Epithelial cell of esophagus (primary cell): ENCODE measurements around the gene FAS.
A peak's percentile ranks its signal among the peaks of the same experiment; 100 is the strongest.

Source experiments
- DNase-seq: peaks from one replicate; pipeline ENCODE4 v3.0.0; 2010; ENCODE audit warnings: low read depth
- H3K4me3 ChIP-seq: 2 replicates; pipeline ENCODE4 v1.5.1; 2011; ENCODE audit warnings: mild to moderate bottlenecking, low read length, control low read depth
- CTCF ChIP-seq: IDR thresholded peaks from 2 replicates; pipeline ENCODE4 v1.5.1; 2011; ENCODE audit warnings: low read depth, mild to moderate bottlenecking, low read length, control low read depth, inconsistent platforms; ENCODE audit not compliant: insufficient read depth; ENCODE audit errors: missing control alignments

The FAS gene

DNA sequence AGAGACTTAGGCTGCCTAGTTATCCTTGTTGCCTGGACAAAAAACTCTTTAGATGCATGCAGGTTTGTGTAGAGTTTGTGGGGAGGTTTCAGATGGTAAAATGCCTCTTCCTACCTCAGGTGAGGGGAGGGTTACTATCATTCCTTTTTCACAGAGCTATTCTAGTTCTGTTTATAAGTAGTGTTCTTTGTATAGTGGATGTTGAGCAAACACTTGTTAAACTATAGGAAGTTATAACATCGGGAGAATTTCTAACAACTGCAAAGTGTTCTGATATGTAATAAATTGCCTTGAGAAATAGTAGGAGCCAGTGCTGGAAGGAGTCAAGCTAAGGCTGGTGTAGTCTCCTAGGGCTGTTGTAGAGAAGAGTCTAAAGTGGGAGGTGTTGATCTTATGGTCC lies 6.7 kb upstream of the FAS start:
- no peak for DNase-seq
- H3K4me3 ChIP-seq, result no peak overlapping the region
- no peak for TF ChIP-seq CTCF

DNA sequence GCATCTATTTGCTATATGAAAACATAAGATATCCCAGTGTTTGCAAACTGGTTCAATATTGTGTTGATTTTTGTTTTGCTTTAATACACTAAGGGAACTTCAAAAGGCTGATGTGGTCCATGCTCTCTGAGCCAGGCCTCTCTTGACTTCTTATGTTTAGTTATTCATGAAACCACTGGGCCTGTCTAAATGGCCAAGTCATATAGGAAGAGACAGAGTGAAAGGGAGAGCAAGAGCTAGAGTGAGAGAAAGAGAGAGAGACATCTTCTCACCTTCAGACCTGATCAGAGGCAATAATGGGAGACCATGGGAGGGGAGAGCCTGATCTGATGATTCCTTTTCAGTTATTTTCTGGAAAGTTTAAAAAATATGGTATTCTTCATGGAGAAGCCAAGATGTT lies 6.1 kb upstream of the FAS start:
- DNase-seq, result no peak
- TF ChIP-seq CTCF, result no peak
- no peak overlapping the region for H3K4me3 ChIP-seq

DNA sequence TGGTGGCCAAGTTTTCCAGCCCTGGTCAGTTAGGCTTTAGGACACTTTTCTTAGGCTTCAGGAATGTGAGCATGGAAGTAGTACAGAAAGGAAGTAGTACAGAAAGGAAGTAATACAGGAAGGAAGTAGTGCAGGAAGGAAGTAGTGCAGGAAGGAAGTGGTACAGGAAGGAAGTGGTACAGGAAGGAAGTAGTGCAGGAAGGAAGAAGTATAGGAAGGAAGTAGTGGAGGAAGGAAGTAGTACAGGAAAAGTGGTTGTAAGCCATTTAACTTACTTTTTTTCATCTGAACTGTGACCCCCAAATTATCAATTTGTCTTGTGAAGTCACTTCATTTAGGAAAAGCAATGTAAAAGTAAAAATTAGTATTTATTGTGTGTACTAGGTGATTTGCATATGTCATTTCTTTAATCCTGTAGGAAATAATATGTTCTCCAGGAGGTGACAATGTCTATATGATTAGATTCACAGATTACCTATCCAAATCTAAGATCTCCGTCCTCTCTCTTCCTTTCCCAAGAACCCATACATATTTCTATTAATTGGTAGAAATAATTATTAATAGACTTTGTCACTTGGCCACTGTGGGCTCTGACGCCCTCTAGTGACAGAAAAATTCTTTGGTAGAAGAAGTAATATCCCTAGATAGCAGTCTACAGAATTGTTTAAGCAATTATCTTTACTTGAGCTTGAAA lies 3.9 kb upstream of the FAS start:
- DNase-seq, result peak; percentile 60
- H3K4me3 ChIP-seq, result no peak overlapping the region
- peak; percentile 71 for TF ChIP-seq CTCF

DNA sequence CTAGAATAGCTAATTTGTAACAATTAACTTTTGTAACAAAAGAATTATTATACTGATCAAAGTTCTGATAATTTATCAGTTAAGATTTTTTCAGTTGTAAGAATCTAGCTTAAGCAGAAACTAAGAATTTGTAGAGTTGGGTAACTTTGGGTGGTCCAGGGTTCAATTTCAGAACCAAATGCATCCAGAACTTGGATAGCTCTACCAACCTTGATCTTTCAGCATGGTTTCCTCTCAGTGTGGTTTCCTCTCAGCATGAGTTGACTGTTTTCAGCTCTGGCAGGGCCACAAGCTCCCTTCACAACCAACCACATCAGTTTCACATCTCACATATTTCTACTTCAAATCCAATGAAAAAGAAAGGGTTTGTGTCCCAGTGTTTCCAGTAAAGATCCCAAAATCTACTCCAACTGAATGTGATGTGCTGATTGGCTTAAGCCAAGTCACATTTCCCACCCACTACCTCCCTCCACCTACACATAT lies 3.3 kb upstream of the FAS start:
- no peak overlapping the region for H3K4me3 ChIP-seq
- no peak for DNase-seq
- TF ChIP-seq CTCF, result no peak

DNA sequence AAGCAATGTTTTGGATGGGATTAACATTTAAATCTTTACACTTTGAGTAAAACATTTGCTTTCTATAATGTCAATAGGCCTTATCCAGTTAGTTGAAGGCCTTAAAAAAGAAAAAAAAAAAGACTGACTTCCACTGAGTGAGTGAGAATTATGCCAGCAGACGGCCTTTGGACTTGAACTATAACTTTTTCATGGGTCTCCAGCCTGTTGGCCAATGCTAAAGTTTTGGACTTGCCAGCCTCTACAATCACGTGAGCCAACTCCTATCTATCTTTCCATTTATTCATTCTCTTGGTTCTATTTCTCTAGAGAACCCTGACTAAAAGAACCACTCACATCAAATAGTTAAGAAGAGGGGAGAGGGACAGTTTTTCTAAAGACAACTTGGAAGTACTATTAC lies 2.8 kb upstream of the FAS start:
- no peak for TF ChIP-seq CTCF
- no peak for DNase-seq
- no peak overlapping the region for H3K4me3 ChIP-seq

DNA sequence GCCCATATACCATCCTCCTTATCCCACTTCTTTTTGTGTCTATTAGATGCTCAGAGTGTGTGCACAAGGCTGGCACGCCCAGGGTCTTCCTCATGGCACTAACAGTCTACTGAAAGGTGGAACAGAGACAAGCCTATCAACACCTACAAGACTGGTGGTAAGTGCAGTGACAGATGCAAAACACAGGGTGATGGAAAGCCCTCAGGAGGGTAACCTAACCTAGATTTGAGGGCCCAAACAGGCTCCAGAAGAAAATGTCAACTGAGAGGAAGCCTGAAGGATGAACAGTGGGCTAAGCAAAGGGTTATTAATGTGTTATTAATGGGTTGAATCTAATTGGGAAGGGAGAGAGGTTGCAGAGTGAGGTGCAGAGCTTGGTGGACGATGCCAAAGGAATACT lies 1.2 kb upstream of the FAS start:
- no peak for TF ChIP-seq CTCF
- no peak overlapping the region for H3K4me3 ChIP-seq
- DNase-seq, result no peak

- H3K4me3 ChIP-seq, result peak overlapping the region; percentile 84
- TF ChIP-seq CTCF, result no peak
- DNase-seq, result peak; percentile 70
Observed at GRCh38 chr10:88989824-88990383, 694 bp upstream of the FAS start.
